GM20431 (cell line): ENCODE results near the gene AP2A2.

ENCODE experiments used
- in situ Hi-C: fragments of 300-500 bp; cut with MseI, MboI; formaldehyde crosslinking; loops from one replicate; pipeline ENCODE4 v1.15.0; 2020; ENCODE audit warnings: low sequenced_read_pairs; ENCODE audit not compliant: unreplicated experiment

AP2A2 gene

DNA sequence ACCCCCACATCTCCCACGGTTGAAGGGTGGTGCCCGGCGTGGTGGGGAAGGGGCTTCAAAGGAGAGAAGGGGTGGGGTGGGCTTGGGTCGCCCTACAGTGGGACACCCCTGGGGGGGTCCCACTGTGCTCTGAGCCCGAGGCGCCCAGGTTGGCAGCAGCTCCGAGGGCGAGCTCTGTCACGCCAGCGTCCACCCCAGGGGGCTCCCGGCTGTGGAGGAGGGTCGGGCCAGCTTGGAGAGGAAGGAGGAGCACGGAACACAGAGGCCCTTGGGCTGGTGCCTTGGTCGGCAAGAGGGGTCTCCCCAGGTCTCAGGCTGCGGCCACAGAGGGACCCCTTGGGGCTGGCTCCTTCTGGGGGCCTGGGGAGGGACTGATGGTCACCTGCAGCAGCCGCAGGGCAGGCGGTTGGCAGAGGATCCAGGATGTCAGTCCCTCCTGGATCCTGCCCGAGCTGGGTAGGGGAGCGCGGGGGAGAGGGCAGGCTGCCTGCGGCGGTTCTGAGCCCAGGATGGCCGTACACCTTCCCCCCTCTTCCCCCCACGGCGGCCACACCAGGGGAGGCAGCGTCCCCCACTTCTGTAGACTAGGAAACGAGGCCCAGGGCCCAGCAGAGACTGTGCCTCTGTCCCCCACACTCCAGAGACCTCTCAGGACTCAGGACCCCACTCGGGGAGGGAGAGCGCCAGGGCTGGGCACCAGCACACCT lies 110.1 kb downstream of the AP2A2 start:
- in situ Hi-C loops, result no loop called here

DNA sequence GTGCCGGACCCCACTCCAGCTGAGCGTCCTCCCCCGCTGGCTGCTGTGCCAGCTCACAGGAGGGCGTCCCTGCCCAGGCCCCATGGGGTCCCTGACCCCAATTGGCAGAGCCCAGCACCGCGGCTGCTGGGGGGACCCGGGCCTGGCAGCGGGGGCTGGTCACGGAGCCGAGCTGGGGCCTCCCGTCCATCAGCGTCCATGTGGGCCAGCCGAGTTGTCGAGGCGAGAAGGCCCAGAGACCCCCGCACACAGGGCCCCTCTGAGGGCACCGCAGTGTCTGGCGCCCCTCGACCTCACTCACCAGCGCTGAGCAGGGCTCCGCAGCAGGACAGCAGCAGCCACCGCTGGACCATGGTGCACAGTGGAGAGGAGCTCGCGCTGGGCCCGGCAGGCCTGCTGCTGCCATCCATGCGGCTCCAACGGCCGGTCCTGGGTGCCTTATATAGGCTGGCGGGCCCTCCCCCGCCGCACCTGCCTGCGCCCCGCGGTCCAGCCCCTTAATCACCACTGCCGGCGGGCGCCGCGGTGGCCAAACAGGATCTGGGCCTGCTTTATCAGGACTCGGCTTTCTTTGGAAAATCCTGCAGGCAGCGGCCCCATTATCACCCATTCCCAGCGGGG lies 110.7 kb downstream of the AP2A2 start, which contains the start of gene MUC6:
MUC6 (minus strand) TSS at position 416 of the 621 bp plus-strand sequence; CDS start at position 353, 63 bp downstream.
- in situ Hi-C loops, result no loop called here

DNA sequence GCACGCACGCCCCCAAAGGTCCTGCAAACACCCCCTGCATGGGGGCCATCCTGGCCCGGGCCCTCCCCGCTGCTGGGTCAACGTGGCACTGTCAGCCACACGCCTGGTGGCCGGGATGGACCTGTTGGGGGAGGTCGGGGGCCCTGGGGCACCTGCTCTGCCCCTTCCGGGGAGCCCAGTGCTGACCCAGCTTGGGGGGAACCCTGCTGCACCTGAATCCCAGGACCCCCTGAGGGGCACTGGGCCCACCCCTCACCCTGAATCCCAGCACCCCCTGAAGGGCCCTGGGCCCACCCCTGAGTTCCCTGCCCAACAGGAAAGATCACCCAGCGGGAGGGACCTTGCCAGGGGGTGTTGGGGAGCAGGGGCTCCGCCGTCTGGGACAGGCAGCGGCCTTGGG lies 111.3 kb downstream of the AP2A2 start:
- in situ Hi-C loops, result no loop called here

GRCh38 chr11:1037506-1038055 lies 111.9 kb downstream of the AP2A2 start:
- in situ Hi-C loops, result no loop called here

GRCh38 chr11:1038361-1038760 lies 112.7 kb downstream of the AP2A2 start:
- in situ Hi-C loops, result no loop called here

- in situ Hi-C loops, result no loop called here
Measured at GRCh38 chr11:1038921-1039320, 113.3 kb downstream of the AP2A2 start.

- in situ Hi-C loops, result no loop called here
Measured at GRCh38 chr11:1039481-1040427, 114.1 kb downstream of the AP2A2 start.

DNA sequence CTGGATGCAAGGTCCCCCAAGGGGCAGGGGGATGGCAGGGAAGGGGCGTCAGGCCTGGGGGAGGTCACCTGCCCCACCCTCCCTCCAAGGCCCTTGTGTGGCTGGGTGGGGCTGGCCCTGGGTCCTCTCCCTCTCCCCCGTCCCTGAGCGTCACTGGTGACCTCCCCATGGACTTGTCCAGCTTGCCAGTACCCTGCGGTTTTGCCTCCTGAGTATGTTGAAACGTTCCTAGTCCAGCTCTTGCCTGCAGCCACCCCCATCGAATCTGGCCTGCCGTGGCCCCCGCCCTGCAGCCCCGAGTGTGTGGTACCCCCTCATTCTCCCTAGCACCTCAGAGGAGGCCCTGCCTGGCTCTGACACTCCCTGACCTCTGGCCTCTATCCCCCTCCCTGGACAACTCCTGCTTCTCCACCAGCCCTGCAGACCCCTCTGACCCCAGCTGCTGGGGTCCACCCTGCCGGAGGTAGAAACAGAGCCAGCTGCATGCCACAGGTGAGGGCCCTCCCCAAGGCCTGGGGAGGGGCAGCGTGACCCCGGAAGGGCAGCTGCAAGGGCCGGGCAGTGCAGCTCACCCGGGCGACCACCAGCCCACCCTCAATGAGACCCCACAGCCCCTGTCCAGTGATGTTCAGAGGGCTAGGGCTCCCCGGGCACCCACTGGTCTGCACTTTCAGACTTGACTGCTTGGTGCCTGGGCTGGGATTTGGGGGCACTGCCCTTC lies 114.9 kb downstream of the AP2A2 start:
- in situ Hi-C loops, result no loop called here

- in situ Hi-C loops, result no loop called here
Measured at GRCh38 chr11:1041149-1041467, 115.4 kb downstream of the AP2A2 start.

DNA sequence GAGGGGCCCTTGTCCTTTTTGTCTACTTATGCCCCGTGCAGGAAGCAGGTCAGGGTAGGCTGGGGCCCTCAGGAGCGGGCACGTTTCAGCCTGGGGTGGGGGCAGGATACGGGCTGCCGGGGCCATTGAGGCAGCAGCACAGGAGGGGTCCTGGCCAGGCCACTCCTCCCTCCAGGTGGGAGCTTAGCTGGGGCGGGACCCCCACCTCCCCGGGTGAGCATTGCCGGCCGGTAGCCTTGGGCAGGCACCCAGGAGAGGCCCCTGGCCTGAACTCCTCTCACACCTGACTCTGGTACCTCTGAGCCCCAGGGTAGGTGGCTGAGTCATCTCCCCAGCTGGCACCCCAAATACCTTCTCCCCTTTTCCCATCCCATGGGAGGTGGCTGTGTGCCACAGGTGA lies 115.8 kb downstream of the AP2A2 start:
- in situ Hi-C loops, result no loop called here

GRCh38 chr11:1041936-1042608 lies 116.4 kb downstream of the AP2A2 start:
- in situ Hi-C loops, result no loop called here

- in situ Hi-C loops, result no loop called here
Measured at GRCh38 chr11:1042626-1043562, 117.2 kb downstream of the AP2A2 start.

- in situ Hi-C loops, result no loop called here
Measured at GRCh38 chr11:1043563-1044096, 118.0 kb downstream of the AP2A2 start.

GRCh38 chr11:1044160-1044559 lies 118.5 kb downstream of the AP2A2 start:
- in situ Hi-C loops, result no loop called here

GRCh38 chr11:1047595-1048156 lies 122.0 kb downstream of the AP2A2 start:
- in situ Hi-C loops, result no loop called here

DNA sequence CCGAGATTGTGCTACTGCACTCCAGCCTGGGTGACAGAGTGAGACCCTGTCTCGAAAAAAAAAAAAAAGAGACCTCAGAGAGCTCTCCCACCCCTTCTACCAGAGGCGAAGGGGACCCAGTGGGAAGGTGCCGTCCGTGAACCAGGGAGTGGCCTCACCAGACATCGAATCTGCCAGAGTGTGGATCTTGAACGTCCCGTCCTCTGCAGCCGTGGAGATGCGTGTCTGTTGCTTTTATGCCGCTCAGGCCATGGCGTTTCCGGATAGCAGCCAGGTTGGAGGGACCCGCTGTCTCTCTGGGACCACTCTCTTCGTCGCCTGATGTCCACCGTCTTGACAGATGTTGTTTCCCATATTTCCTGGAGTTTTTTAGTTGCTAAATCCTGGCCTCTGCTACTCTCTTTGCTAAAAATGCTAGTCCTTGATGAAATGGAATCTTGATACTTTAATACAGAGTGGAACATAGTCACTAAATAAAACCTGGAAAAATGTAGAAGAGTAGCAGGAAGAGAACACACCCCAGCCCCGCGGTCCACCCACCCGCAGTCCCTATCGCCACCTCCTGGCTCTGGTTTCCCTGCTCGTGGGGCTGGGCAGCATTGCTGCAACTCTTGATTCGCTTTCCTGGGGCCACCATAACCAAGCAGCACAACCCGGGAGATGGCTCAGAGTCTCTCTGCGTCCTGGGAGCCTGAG lies 122.9 kb downstream of the AP2A2 start:
- in situ Hi-C loops, result no loop called here

- in situ Hi-C loops, result no loop called here
Measured at GRCh38 chr11:1049071-1049405, 123.4 kb downstream of the AP2A2 start.
